Measurements from ENCODE around the gene KLRC4.
"Not testable (repeated sequence)": the region's sequence is repeated elsewhere in the genome, so short reads cannot be mapped to it uniquely, and the experiment has no call there.

KLRC4 gene

GRCh38 chr12:10408842-10409241, 715 bp downstream of the KLRC4 start:
- no peak for TF ChIP-seq ZNF274 (IDR thresholded peaks at IDR 0.05; ENCODE audit: low read depth, low read length)
- H3K4me3 ChIP-seq (ENCODE audit: low read length) = no peak overlapping the region

GRCh38 chr12:10406725-10407124, 2.8 kb downstream of the KLRC4 start:
- no peak overlapping the region for H3K4me3 ChIP-seq (ENCODE audit: low read length)
- TF ChIP-seq ZNF274 (IDR thresholded peaks at IDR 0.05; ENCODE audit: low read depth, low read length) = no peak

- TF ChIP-seq ZNF274 (IDR thresholded peaks at IDR 0.05; ENCODE audit: low read depth, low read length) = no peak
- no peak overlapping the region for H3K4me3 ChIP-seq (ENCODE audit: low read length)
Measured at GRCh38 chr12:10405294-10405693, 4.3 kb downstream of the KLRC4 start.

GRCh38 chr12:10404798-10405197, 4.8 kb downstream of the KLRC4 start:
- no peak overlapping the region for H3K4me3 ChIP-seq (ENCODE audit: low read length)
- TF ChIP-seq ZNF274 (IDR thresholded peaks at IDR 0.05; ENCODE audit: low read depth, low read length) = no peak

GRCh38 chr12:10400829-10401228, 8.7 kb downstream of the KLRC4 start:
- TF ChIP-seq ZNF274 (IDR thresholded peaks at IDR 0.05; ENCODE audit: low read depth, low read length) = no peak
- H3K4me3 ChIP-seq (ENCODE audit: low read length) = no peak overlapping the region

GRCh38 chr12:10398168-10398567, 11.4 kb downstream of the KLRC4 start:
- H3K4me3 ChIP-seq (ENCODE audit: low read length) = no peak overlapping the region
- no peak for TF ChIP-seq ZNF274 (IDR thresholded peaks at IDR 0.05; ENCODE audit: low read depth, low read length)

- no peak overlapping the region for H3K4me3 ChIP-seq (ENCODE audit: low read length)
- no peak for TF ChIP-seq ZNF274 (IDR thresholded peaks at IDR 0.05; ENCODE audit: low read depth, low read length)
Measured at GRCh38 chr12:10397296-10397695, 12.3 kb downstream of the KLRC4 start.

GRCh38 chr12:10396176-10396575, 13.4 kb downstream of the KLRC4 start:
- H3K4me3 ChIP-seq (ENCODE audit: low read length) = not testable (repeated sequence)

GRCh38 chr12:10395390-10395998, 14.1 kb downstream of the KLRC4 start:
- no peak for TF ChIP-seq ZNF274 (IDR thresholded peaks at IDR 0.05; ENCODE audit: low read depth, low read length)
- H3K4me3 ChIP-seq (ENCODE audit: low read length) = peak overlapping the region; percentile 49; the same call in 1 of the 2 replicates

- H3K4me3 ChIP-seq (ENCODE audit: low read length) = not testable (repeated sequence)
Measured at GRCh38 chr12:10394531-10395152, 14.9 kb downstream of the KLRC4 start.

GRCh38 chr12:10393291-10393690, 16.3 kb downstream of the KLRC4 start:
- no peak overlapping the region for H3K4me3 ChIP-seq (ENCODE audit: low read length)
- no peak for TF ChIP-seq ZNF274 (IDR thresholded peaks at IDR 0.05; ENCODE audit: low read depth, low read length)

GRCh38 chr12:10392394-10392930, 17.1 kb downstream of the KLRC4 start:
- no peak overlapping the region for H3K4me3 ChIP-seq (ENCODE audit: low read length)
- no peak for TF ChIP-seq ZNF274 (IDR thresholded peaks at IDR 0.05; ENCODE audit: low read depth, low read length)

GRCh38 chr12:10390991-10391390, 18.6 kb downstream of the KLRC4 start:
- H3K4me3 ChIP-seq (ENCODE audit: low read length) = not testable (repeated sequence)

- no peak within 1 kb of the TSS for H3K4me3 ChIP-seq (ENCODE audit: low read length)
- no peak for TF ChIP-seq ZNF274 (IDR thresholded peaks at IDR 0.05; ENCODE audit: low read depth, low read length)
Measured at GRCh38 chr12:10389904-10390303, 19.7 kb downstream of the KLRC4 start, which contains the start of gene KLRK1. KLRK1 (minus strand) TSS chr12:10390041; CDS start chr12:10388810, 1,231 bp downstream.

- no peak for TF ChIP-seq ZNF274 (IDR thresholded peaks at IDR 0.05; ENCODE audit: low read depth, low read length)
- no peak overlapping the region for H3K4me3 ChIP-seq (ENCODE audit: low read length)
Measured at GRCh38 chr12:10388624-10389413, 20.7 kb downstream of the KLRC4 start.

- peak overlapping the region; percentile 6; the same call in 1 of the 2 replicates for H3K4me3 ChIP-seq (ENCODE audit: low read length)
Measured at GRCh38 chr12:10387498-10387897, 22.1 kb downstream of the KLRC4 start.

Measured in GM08714 (cell line).